H9 (cell line): Measurements from ENCODE around the gene CARTPT. TPM values are rescaled to one million over a fixed set of nuclear protein-coding genes. Genes with fewer than 3 reads are reported as not detected.

ENCODE experiments used
- DNase-seq: peaks from one replicate; pipeline ENCODE4 v3.0.0-alpha.2; 2017
- H2AFZ ChIP-seq: one replicate; pipeline ENCODE4 v1.6.1; 2013; ENCODE audit warnings: mild to moderate bottlenecking, low read length, control low read depth, moderate library complexity
- H2AK5ac ChIP-seq: 2 replicates; pipeline ENCODE4 v1.6.1; 2013; ENCODE audit warnings: low read length, control low read depth, mixed read lengths; ENCODE audit not compliant: insufficient read length
- H2BK120ac ChIP-seq: one replicate; pipeline ENCODE4 v1.6.1; 2013; ENCODE audit warnings: low read depth, mild to moderate bottlenecking, low read length, control low read depth, inconsistent platforms; ENCODE audit not compliant: poor library complexity, severe bottlenecking
- H2BK12ac ChIP-seq: 2 replicates; pipeline ENCODE4 v1.6.1; 2013; ENCODE audit warnings: low read length, control low read depth, mixed read lengths, low read depth; ENCODE audit not compliant: insufficient read length
- H2BK15ac ChIP-seq: 2 replicates; pipeline ENCODE4 v1.6.1; 2013; ENCODE audit warnings: low read depth, low read length, control low read depth
- H2BK20ac ChIP-seq: one replicate; pipeline ENCODE4 v1.6.1; 2013; ENCODE audit warnings: low read depth, mild to moderate bottlenecking, low read length, control low read depth, inconsistent platforms; ENCODE audit not compliant: poor library complexity, severe bottlenecking
- H2BK5ac ChIP-seq: 2 replicates; pipeline ENCODE4 v1.6.1; 2013; ENCODE audit warnings: low read length, control low read depth, mixed read lengths; ENCODE audit not compliant: insufficient read length
- H3K14ac ChIP-seq: 2 replicates; pipeline ENCODE4 v1.6.1; 2013; ENCODE audit warnings: low read length, control low read depth; ENCODE audit not compliant: insufficient read depth
- H3K18ac ChIP-seq: 2 replicates; pipeline ENCODE4 v1.6.1; 2013; ENCODE audit warnings: low read depth, mild to moderate bottlenecking, mixed read lengths, low read length, control low read depth; ENCODE audit not compliant: insufficient read length
- H3K23ac ChIP-seq: 2 replicates; pipeline ENCODE4 v1.6.1; 2013; ENCODE audit warnings: low read length, control low read depth, mixed read lengths, low read depth; ENCODE audit not compliant: insufficient read length
- H3K23me2 ChIP-seq: 2 replicates; pipeline ENCODE4 v1.6.1; 2013; ENCODE audit warnings: low read depth, mild to moderate bottlenecking, mixed read lengths, low read length, control low read depth; ENCODE audit not compliant: insufficient read length, poor library complexity, severe bottlenecking
- H3K27ac ChIP-seq: 2 replicates; pipeline ENCODE4 v1.5.1; 2013; ENCODE audit warnings: low read length, control low read depth, mixed read lengths, low read depth; ENCODE audit not compliant: insufficient read length
- H3K27me3 ChIP-seq: 2 replicates; pipeline ENCODE4 v1.6.1; 2013; ENCODE audit warnings: low read length, control low read depth, inconsistent platforms; ENCODE audit not compliant: insufficient read depth
- H3K4ac ChIP-seq: 2 replicates; pipeline ENCODE4 v1.6.1; 2013; ENCODE audit warnings: low read depth, mild to moderate bottlenecking, control low read depth, inconsistent platforms, low read length, moderate library complexity
- H3K4me1 ChIP-seq: 2 replicates; pipeline ENCODE4 v1.6.1; 2013; ENCODE audit warnings: low read length, control low read depth, inconsistent platforms; ENCODE audit not compliant: insufficient read depth
- H3K4me2 ChIP-seq: 2 replicates; pipeline ENCODE4 v1.6.1; 2013; ENCODE audit warnings: low read length, control low read depth, mixed read lengths; ENCODE audit not compliant: insufficient read length, insufficient read depth
- H3K56ac ChIP-seq: 2 replicates; pipeline ENCODE4 v1.6.1; 2013; ENCODE audit warnings: low read depth, mild to moderate bottlenecking, mixed read lengths, low read length, control low read depth; ENCODE audit not compliant: insufficient read length
- H3K79me1 ChIP-seq: 2 replicates; pipeline ENCODE4 v1.6.1; 2013; ENCODE audit warnings: low read depth, mild to moderate bottlenecking, moderate library complexity, low read length, control low read depth, inconsistent platforms; ENCODE audit not compliant: insufficient read depth, poor library complexity, severe bottlenecking
- H3K79me2 ChIP-seq: 2 replicates; pipeline ENCODE4 v1.6.1; 2013; ENCODE audit warnings: low read length, control low read depth, inconsistent platforms; ENCODE audit not compliant: insufficient read depth
- H3K9ac ChIP-seq: 2 replicates; pipeline ENCODE4 v1.6.1; 2013; ENCODE audit warnings: low read length, control low read depth, mixed read lengths; ENCODE audit not compliant: insufficient read length; ENCODE audit errors: extremely low read depth
- H3K9me3 ChIP-seq: one replicate; pipeline ENCODE4 v1.6.1; 2013; ENCODE audit warnings: low read depth, low read length, inconsistent platforms; ENCODE audit not compliant: control insufficient read depth
- H3T11ph ChIP-seq: one replicate; pipeline ENCODE4 v1.6.1; 2013; ENCODE audit warnings: mild to moderate bottlenecking, low read length, control low read depth, inconsistent platforms
- H4K20me1 ChIP-seq: one replicate; pipeline ENCODE4 v1.6.1; 2013; ENCODE audit not compliant: control insufficient read depth, insufficient read length, insufficient read depth
- H4K5ac ChIP-seq: 2 replicates; pipeline ENCODE4 v1.6.1; 2013; ENCODE audit warnings: low read depth, mild to moderate bottlenecking, mixed read lengths, low read length, control low read depth; ENCODE audit not compliant: insufficient read length
- H4K8ac ChIP-seq: replicated peaks from 2 replicates; pipeline ENCODE4 v1.6.1; 2013; ENCODE audit warnings: low read length, control low read depth, mixed read lengths, low read depth; ENCODE audit not compliant: insufficient read length
- H4K91ac ChIP-seq: 2 replicates; pipeline ENCODE4 v1.6.1; 2013; ENCODE audit warnings: low read depth, mild to moderate bottlenecking, moderate library complexity, mixed read lengths, low read length, control low read depth; ENCODE audit not compliant: insufficient read length
- H3K27ac Mint-ChIP-seq, 3 experiments: 2 replicates in 2 of 3; 3 replicates in 1 of 3; pipeline ENCODE4 v1.8.0; 2020 to 2021; ENCODE audit warnings: mixed read lengths in 3 of 3, mild to moderate bottlenecking in 1 of 3, moderate library complexity in 1 of 3
- H3K27me3 Mint-ChIP-seq: 2 replicates; pipeline ENCODE4 v1.8.0; 2021; ENCODE audit warnings: low read depth, mild to moderate bottlenecking, moderate library complexity, mixed read lengths
- H3K36me3 Mint-ChIP-seq, 3 experiments: 2 replicates in 2 of 3; 3 replicates in 1 of 3; pipeline ENCODE4 v1.8.0; 2020 to 2021; ENCODE audit warnings: low read depth in 3 of 3, mixed read lengths in 3 of 3; ENCODE audit not compliant: insufficient read depth in 1 of 3
- H3K4me1 Mint-ChIP-seq, 2 experiments: 2 replicates each; pipeline ENCODE4 v1.8.0; 2020; ENCODE audit warnings: mixed read lengths in 2 of 2
- H3K4me3 Mint-ChIP-seq, 2 experiments: 2 replicates in 1 of 2; 3 replicates in 1 of 2; pipeline ENCODE4 v1.8.0; 2020 to 2021; ENCODE audit warnings: mild to moderate bottlenecking in 2 of 2, mixed read lengths in 2 of 2, moderate library complexity in 1 of 2
- H3K9me3 Mint-ChIP-seq, 2 experiments: 2 replicates in 1 of 2; 3 replicates in 1 of 2; pipeline ENCODE4 v1.8.0; 2020; ENCODE audit warnings: mild to moderate bottlenecking in 2 of 2, mixed read lengths in 2 of 2, moderate library complexity in 1 of 2
- WGBS: extraction: QIAGEN DNeasy Blood & Tissue Kit; methylation state at CpG from one replicate; pipeline ENCODE4 v1.1.7; 2013; ENCODE audit warnings: missing lambda C conversion rate, low lambda C conversion rate, mixed read lengths; ENCODE audit not compliant: insufficient read length; ENCODE audit errors: extremely low coverage; 5-methylcytosine and 5-hydroxymethylcytosine counted together
- total RNA-seq: library from RNA; stranded (reverse); gene quantifications from 2 replicates; pipeline ENCODE4 v1.2.1, GENCODE V29; 2021
- TF ChIP-seq, protein P1 (sequence below): fragments of 200-600 bp; sonication (generic); conservative IDR thresholded peaks from 3 replicates; pipeline ENCODE4 v1.8.0; 2021; ENCODE audit warnings: antibody characterized with exemption, mild to moderate bottlenecking

CARTPT gene
- total RNA-seq, 1 experiment from 2014 or later = not detected

DNA sequence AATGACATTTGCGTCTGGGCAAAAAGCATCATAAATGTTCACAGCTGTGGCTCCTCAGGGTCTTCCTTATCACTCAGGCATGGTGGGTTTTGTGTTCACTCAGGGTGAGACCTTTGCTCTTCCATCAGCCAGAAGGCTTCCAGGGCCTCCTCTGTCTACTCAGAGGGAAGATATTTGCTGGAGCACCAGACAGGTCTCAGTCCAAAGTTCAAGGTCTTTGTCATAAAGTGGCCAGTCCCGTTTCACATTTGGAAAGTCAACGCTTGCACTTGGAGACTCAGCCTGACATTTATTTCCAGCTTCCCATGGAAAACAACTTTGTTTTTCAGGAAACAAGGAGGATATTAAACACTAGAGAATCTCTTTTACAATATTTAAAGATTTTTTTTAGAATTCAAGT, 12.2 kb upstream of the CARTPT start:
- peaks cover 9% of the 10 kb centered on the region for H3K27me3 Mint-ChIP-seq
- no peaks in the 10 kb centered on the region for H3K9me3 Mint-ChIP-seq
- WGBS = no CpG with 5 or more reads among the region's 3 CpGs

More for the DNA sequence above, 12.2 kb upstream of the CARTPT start:
- Histone ChIP-seq H2BK12ac (no peak overlapping the region), H3K79me2 (no peaks in the 10 kb centered on the region), H2BK120ac (no peak overlapping the region), H3K23me2 (no peaks in the 10 kb centered on the region), H3K27ac (no peak overlapping the region), H3K18ac (no peak overlapping the region), H3K9ac (no peak overlapping the region), H3K4me1 (no peaks in the 10 kb centered on the region), H4K8ac (no peak overlapping the region), H2AK5ac (no peak overlapping the region), H3K56ac (no peak overlapping the region), H2BK5ac (no peak overlapping the region), H3T11ph (no peak overlapping the region), H3K23ac (no peak overlapping the region), H2BK15ac (no peak overlapping the region), H3K4ac (no peak overlapping the region), H4K5ac (no peak overlapping the region), H3K9me3 (no peaks in the 10 kb centered on the region), H4K20me1 (no peaks in the 10 kb centered on the region), H3K14ac (no peak overlapping the region), H3K4me2 (no peak overlapping the region), H3K27me3 (no peaks in the 10 kb centered on the region), H4K91ac (no peak overlapping the region), H2BK20ac (no peak overlapping the region), H3K79me1 (no peaks in the 10 kb centered on the region), H2AFZ (no peak overlapping the region)
- no peak overlapping the region for H3K27ac Mint-ChIP-seq
- H3K4me1 Mint-ChIP-seq = peaks cover 8% of the 10 kb centered on the region in 2 experiments
- no peak overlapping the region for H3K4me3 Mint-ChIP-seq
- DNase-seq = no peak
- TF ChIP-seq, protein P1, sequence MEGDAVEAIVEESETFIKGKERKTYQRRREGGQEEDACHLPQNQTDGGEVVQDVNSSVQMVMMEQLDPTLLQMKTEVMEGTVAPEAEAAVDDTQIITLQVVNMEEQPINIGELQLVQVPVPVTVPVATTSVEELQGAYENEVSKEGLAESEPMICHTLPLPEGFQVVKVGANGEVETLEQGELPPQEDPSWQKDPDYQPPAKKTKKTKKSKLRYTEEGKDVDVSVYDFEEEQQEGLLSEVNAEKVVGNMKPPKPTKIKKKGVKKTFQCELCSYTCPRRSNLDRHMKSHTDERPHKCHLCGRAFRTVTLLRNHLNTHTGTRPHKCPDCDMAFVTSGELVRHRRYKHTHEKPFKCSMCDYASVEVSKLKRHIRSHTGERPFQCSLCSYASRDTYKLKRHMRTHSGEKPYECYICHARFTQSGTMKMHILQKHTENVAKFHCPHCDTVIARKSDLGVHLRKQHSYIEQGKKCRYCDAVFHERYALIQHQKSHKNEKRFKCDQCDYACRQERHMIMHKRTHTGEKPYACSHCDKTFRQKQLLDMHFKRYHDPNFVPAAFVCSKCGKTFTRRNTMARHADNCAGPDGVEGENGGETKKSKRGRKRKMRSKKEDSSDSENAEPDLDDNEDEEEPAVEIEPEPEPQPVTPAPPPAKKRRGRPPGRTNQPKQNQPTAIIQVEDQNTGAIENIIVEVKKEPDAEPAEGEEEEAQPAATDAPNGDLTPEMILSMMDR = no peak
- no peaks in the 10 kb centered on the region for H3K36me3 Mint-ChIP-seq
